LoVo (cell line): ENCODE results near the gene INHA.
A peak's percentile ranks its signal among the peaks of the same experiment; 100 is the strongest.

ENCODE experiments used
- DNase-seq: peaks from one replicate; pipeline ENCODE4 v3.0.0-alpha.2; 2016; ENCODE audit warnings: low spot score

INHA gene

GRCh38 chr2:219540784-219541504 lies 31.2 kb upstream of the INHA start:
- no peak for DNase-seq

DNA sequence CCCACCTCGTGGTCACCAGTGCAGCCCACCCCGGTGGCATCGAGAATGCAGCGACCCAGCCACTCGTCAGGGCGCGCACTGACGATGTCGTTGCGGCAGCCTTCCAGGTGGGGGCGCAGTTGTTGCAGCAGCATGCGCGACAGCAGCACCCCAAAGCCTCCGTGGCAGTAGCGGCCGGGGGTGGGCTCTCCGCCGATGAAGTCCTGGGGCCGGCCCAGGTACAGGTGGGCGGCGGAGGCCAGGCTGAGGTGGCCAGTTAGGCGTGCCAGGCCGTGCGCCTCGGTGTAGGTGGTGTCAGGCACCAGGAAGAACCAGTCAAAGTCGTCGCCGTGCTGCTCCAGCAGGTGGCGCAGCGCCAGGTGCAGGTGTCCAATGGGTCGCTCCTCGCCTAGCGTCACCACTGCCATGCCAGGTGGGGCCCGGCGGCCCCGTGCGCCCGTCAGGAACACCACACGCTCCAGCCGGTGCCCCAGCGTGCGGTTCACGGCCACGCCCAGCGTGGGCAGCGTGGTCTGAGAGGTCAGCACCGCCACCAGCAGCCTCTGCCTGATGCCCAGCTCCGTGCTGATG lies 30.4 kb upstream of the INHA start:
- peak; percentile 93 for DNase-seq

- DNase-seq = peak; percentile 14
These were observed 29.0 kb upstream of the INHA start for GRCh38 chr2:219542931-219543595.

GRCh38 chr2:219543596-219544358 lies 28.3 kb upstream of the INHA start, which contains the start of the genes CHPF and TMEM198:
CHPF (minus strand) TSS chr2:219543809; CDS start chr2:219543538, 271 bp downstream.
TMEM198 (plus strand) TSS chr2:219544028; CDS start chr2:219544728, 700 bp downstream.
- peak; percentile 94 for DNase-seq

- DNase-seq = no peak
These were observed 27.5 kb upstream of the INHA start for GRCh38 chr2:219544567-219544966.

- DNase-seq = no peak
These were observed 26.7 kb upstream of the INHA start for GRCh38 chr2:219545295-219545942.

DNA sequence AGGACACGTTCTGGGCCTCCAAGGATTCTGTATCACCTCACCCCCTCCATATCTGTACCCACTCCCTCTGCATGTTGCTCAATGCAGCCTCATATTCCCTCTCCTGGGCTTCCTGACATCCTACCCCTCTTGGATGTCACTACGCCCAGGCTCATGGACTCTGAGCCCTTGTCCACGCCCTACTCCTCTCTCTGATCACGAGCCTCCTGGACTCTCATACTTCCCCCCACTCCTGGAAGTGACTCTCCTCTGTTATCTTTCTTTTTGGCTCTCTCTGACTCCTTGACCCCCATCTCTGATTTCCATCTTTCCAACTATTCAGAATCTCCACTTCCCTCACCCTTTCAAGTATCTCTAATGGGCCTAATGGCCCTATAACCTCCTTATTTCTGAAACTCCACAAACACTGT lies 26.2 kb upstream of the INHA start:
- DNase-seq = no peak

DNA sequence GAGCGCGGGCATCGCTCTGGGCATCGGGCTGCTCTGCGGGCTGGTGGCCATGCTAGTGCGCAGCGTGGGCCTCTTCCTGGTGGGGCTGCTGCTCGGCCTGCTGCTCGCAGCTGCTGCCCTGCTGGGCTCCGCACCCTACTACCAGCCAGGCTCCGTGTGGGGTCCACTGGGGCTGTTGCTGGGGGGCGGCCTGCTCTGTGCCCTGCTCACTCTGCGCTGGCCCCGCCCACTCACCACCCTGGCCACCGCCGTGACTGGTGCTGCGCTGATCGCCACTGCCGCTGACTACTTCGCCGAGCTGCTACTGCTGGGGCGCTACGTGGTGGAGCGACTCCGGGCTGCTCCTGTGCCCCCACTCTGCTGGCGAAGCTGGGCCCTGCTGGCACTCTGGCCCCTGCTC lies 24.5 kb upstream of the INHA start:
- no peak for DNase-seq

DNA sequence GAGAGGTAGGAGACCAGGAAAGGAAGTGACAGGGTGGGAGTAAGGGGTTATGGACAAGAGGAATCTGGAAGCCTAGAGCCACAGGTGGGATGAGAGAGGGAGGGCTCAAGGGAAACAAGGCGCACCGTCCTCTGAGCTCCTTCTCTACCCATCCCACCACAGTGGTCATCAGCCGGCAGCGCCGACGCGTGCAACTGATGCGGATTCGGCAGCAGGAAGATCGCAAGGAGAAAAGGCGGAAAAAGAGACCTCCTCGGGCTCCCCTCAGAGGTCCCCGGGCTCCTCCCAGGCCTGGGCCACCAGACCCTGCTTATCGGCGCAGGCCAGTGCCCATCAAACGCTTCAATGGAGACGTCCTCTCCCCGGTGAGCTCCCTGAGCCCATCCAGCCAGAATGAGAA lies 23.1 kb upstream of the INHA start:
- DNase-seq = no peak

DNA sequence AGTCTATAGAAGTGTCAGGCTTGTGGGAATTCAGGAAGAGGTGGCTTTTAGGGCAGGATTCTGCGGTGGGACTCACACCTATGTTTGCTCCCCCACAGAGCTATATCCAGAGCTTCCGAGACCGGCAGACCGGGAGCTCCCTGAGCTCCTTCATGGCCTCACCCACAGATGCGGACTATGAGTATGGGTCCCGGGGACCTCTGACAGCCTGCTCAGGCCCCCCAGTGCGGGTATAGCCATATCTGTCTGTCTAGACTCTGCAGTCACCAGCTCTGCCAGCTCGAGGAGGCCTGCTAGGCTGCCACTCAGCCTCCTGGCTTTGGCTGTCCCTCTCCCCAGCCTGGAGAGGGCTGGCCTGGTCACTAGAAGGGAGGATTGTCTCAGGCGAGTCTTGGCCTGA lies 22.5 kb upstream of the INHA start:
- DNase-seq = no peak

- DNase-seq = no peak
These were observed 20.4 kb upstream of the INHA start for GRCh38 chr2:219551441-219552381.

- DNase-seq = peak; percentile 63
These were observed 19.5 kb upstream of the INHA start for GRCh38 chr2:219552382-219553167.

DNA sequence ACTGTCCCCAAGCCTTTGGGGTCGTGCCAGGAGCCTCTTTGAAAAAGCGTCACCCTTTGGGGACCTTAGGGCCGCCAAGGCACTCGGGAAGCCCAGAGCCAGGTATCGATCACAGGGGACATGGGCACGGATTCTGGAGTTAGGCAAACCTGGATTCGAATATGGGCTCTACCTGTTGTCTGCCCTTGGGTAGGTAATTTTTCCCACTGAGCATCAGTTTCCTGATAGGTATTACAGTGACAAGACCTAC lies 19.0 kb upstream of the INHA start:
- DNase-seq = no peak

- no peak for DNase-seq
These were observed 18.6 kb upstream of the INHA start for GRCh38 chr2:219553463-219553963.

GRCh38 chr2:219554350-219554749 lies 17.8 kb upstream of the INHA start:
- DNase-seq = no peak

DNA sequence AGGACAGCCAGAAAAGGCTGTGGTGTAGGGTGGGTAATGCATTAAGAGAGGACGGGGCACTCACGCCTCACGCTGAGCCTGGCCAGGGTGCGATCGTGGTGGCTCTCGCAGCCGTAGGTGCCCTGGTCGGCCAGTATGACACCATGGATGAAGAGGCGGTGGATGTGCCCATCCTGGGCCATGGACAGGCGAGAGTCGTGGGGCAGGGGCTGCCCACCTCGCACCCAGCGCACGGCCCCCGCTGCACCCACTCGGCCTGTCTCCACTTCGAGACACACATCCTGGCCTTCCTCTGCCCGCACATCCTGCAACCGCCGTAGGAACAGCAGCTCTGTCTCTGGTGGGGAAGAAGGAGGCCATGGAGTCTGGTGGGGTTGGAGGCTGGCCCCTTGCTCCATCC lies 16.2 kb upstream of the INHA start:
- DNase-seq = no peak

- no peak for DNase-seq
These were observed 15.7 kb upstream of the INHA start for GRCh38 chr2:219556413-219556812.

DNA sequence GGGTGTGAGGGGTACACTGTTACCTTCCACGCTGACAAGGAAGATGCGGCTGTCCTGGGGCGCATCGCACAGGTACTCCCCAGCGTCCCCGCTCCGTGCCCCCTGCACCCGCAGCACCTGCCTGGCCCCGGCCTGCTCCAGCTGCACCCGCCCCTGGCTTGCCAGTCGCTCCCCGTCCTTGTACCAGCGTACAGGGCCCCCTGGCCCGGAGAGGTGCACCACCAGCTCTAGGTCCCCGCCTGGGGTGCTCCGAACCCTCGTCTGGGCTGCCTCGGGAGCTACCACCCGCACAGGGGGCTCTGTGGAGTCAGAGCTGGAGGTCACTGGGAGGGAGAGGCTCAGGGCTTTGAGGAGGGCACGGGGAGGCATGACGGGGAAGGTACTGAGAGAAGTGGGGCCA lies 14.8 kb upstream of the INHA start:
- DNase-seq = no peak

DNA sequence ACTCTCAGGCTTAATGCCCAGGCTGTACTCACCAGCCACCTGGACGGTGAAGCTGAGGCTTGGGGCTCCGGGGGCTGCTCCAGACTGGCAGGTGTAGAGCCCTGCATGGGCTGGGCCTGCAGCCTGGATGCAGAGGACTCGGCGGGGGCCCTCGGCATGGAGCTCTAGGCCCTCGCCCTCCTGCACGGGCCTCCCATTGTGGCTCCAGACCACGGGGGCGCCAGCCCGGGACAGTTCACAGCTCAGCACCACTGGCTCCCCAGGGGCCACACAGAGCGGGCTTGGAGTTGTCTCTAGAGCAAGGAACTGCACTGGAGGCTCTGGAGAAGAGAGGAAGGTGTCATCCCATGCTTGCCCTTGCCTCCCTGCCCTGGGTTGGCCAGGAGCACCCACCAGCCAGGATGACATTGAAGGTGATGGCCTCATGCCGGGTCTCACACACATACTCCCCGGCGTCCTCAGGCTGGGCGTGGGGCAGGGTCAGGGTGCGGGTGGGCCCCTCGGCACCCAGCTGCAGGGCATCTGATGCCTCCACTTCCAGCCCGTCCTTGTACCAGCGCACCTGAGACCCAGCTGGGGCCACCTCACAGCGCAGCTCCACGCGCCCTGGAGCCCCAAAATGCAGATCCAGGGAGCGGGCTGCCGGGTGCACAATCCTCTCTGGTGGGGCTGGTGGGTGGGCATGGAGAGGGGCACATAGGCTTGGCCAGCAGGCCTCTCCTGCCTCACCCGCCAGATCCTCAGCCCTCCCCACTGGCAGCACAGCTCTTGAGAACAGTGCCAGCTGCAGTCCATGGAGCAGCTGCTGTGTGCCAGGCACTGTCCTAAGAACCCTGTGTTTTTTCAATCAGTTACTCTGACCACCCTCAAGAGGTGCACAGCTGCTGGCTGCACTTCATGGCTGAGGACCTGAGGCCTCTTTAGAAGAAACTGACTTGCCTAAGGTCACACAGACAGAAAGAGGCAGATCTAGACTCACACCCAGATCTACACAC lies 14.0 kb upstream of the INHA start:
- DNase-seq = no peak
